ENCODE data around the gene GPR161. TPM values are rescaled to one million over a fixed set of nuclear protein-coding genes. Genes with fewer than 3 reads are reported as not detected.

Gene GPR161
- total and polyA plus RNA-seq, 2 of the 13 experiments (the other 11 are each of a cell fraction or from before 2014, with no cell fraction given) = 0.13 to 0.35 TPM

DNA sequence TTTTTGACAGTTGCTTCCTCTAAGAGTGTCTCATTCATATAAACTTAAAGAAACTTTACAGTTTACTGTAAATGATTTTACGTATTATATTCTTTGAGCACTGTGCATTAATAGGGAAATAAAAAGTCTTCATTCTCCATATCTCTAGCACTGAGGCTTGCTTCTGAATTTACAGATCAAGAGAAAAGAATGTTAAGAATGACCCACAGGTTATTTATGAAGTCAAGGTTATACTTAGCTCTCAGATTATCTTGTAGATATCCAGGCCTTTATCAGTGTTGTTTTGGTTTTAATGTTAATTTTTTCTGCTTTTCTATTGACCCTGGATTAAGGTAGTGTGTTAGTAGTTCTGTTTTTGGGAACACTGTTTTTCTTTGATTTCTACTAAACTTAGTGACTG, 91.4 kb downstream of the GPR161 start:
- BruUV-seq (replicated peaks) = no TSS peak
- H3K9ac ChIP-seq (ENCODE audit: insufficient read depth, low read depth, low read length) = no peak overlapping the region
- FAIRE-seq = no peak
- no peak overlapping the region for H3K4me3 ChIP-seq (replicated peaks in 1 of 3; ENCODE audit: insufficient read depth in 1 of 3, low read depth in 2 of 3, low read length in 3 of 3)
- TF ChIP-seq ZNF773 (CRISPR knock-in tag; IDR thresholded peaks at IDR 0.05; ENCODE audit: borderline replicate concordance) = no peak
- TF ChIP-seq, protein P1, sequence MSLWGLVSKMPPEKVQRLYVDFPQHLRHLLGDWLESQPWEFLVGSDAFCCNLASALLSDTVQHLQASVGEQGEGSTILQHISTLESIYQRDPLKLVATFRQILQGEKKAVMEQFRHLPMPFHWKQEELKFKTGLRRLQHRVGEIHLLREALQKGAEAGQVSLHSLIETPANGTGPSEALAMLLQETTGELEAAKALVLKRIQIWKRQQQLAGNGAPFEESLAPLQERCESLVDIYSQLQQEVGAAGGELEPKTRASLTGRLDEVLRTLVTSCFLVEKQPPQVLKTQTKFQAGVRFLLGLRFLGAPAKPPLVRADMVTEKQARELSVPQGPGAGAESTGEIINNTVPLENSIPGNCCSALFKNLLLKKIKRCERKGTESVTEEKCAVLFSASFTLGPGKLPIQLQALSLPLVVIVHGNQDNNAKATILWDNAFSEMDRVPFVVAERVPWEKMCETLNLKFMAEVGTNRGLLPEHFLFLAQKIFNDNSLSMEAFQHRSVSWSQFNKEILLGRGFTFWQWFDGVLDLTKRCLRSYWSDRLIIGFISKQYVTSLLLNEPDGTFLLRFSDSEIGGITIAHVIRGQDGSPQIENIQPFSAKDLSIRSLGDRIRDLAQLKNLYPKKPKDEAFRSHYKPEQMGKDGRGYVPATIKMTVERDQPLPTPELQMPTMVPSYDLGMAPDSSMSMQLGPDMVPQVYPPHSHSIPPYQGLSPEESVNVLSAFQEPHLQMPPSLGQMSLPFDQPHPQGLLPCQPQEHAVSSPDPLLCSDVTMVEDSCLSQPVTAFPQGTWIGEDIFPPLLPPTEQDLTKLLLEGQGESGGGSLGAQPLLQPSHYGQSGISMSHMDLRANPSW (CRISPR knock-in tag; IDR thresholded peaks at IDR 0.05; ENCODE audit: borderline replicate concordance) = no peak
- TF ChIP-seq HOXA9 (CRISPR knock-in tag; IDR thresholded peaks at IDR 0.05; ENCODE audit: borderline replicate concordance) = no peak
- no peaks in the 10 kb centered on the region for H3K9me3 ChIP-seq (ENCODE audit: low read length)
- no peaks in the 10 kb centered on the region for H4K20me1 ChIP-seq (ENCODE audit: insufficient read depth, low read length)
- intact Hi-C loops (cut with micrococcal nuclease; ENCODE audit: unreplicated experiment) = no loop called here
- H3K36me3 ChIP-seq (replicated peaks in 1 of 2; ENCODE audit: control insufficient read depth in 1 of 2, insufficient read depth in 2 of 2, low read length in 2 of 2) = peaks cover 5 to 21% of the 10 kb centered on the region in 2 experiments; a peak in 4 of 5 replicates
- WGBS (ENCODE audit: low lambda C conversion rate) = 97% methylated on average over 1 of the region's 1 CpG
- ChIA-PET CTCF (ENCODE audit: low intra/inter-chr PET ratio, low total read pairs) (no interaction called here), POLR2A (no interaction called here)
- no peak overlapping the region for H3K27ac ChIP-seq (ENCODE audit: extremely low read length, insufficient read depth, low read length)
- no peaks in the 10 kb centered on the region for H3K4me1 ChIP-seq (ENCODE audit: insufficient read depth, low read length)
- ATAC-seq = no peak
- H2AFZ ChIP-seq (ENCODE audit: low read length) = no peak overlapping the region
- no peaks in the 10 kb centered on the region; a peak in 1 of 5 replicates for H3K27me3 ChIP-seq (ENCODE audit: control insufficient read depth in 1 of 2, insufficient read depth in 2 of 2, low read length in 2 of 2)
- no peaks in the 10 kb centered on the region for H3K79me2 ChIP-seq (ENCODE audit: insufficient read depth, low read length)
- no peak overlapping the region for H3K4me2 ChIP-seq (ENCODE audit: low read depth, low read length)
- DNase-seq (ENCODE audit: low spot score) = no peak
- in situ Hi-C loops (cut with HindIII; ENCODE audit: extremely low pct_ligation_motif_present, low pct_unique_long_range_greater_than_20kb) = no loop called here

DNA sequence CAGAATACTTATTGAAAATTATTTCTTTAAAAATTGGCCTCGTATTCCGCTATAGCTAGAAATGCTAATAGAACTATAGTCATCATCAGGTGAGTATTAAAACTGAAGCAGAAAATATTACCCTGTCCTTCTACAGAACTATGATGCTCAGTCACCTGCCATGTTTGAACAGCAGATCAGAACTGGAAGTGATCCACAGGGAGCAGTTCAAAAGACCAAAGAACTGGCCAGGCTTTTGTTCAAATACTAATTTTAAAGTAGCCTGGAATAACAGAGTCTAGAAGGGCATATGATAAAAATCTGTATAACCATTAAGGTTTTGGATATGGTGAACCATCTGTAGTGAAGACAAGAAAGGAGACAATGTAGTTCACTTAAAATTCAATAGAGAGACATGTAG, 94.4 kb downstream of the GPR161 start:
- H4K20me1 ChIP-seq (ENCODE audit: insufficient read depth, low read length) = no peaks in the 10 kb centered on the region
- in situ Hi-C loops (cut with HindIII; ENCODE audit: extremely low pct_ligation_motif_present, low pct_unique_long_range_greater_than_20kb) = no loop called here
- no peaks in the 10 kb centered on the region for H3K4me1 ChIP-seq (ENCODE audit: insufficient read depth, low read length)
- intact Hi-C loops (cut with micrococcal nuclease; ENCODE audit: unreplicated experiment) = no loop called here
- TF ChIP-seq, protein P2, sequence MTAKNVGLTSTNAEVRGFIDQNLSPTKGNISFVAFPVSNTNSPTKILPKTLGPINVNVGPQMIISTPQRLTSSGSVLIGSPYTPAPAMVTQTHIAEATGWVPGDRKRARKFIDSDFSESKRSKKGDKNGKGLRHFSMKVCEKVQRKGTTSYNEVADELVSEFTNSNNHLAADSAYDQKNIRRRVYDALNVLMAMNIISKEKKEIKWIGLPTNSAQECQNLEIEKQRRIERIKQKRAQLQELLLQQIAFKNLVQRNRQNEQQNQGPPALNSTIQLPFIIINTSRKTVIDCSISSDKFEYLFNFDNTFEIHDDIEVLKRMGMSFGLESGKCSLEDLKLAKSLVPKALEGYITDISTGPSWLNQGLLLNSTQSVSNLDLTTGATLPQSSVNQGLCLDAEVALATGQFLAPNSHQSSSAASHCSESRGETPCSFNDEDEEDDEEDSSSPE (CRISPR knock-in tag; IDR thresholded peaks at IDR 0.05) = no peak
- TF ChIP-seq HOXD1 (CRISPR knock-in tag; IDR thresholded peaks at IDR 0.05) (no peak), HNF4A (CRISPR knock-in tag; IDR thresholded peaks at IDR 0.05) (no peak), NR2F6 (IDR thresholded peaks at IDR 0.05) (no peak), NR2F6 (CRISPR knock-in tag; IDR thresholded peaks at IDR 0.05) (no peak), ZNF547 (CRISPR knock-in tag; IDR thresholded peaks at IDR 0.05) (no peak), ZNF24 (IDR thresholded peaks at IDR 0.05) (no peak), SRSF4 (IDR thresholded peaks at IDR 0.05; ENCODE audit: low read depth, low read length, poor library complexity, severe bottlenecking) (no peak), EP300 (IDR thresholded peaks at IDR 0.05; ENCODE audit: low read depth in 2 of 2, low read length in 2 of 2) (no peak), EP300 (CRISPR knock-in tag; IDR thresholded peaks at IDR 0.05; ENCODE audit: borderline replicate concordance) (no peak), ZMYM2 (CRISPR knock-in tag; IDR thresholded peaks at IDR 0.05) (no peak)
- TF ChIP-seq, protein P3, sequence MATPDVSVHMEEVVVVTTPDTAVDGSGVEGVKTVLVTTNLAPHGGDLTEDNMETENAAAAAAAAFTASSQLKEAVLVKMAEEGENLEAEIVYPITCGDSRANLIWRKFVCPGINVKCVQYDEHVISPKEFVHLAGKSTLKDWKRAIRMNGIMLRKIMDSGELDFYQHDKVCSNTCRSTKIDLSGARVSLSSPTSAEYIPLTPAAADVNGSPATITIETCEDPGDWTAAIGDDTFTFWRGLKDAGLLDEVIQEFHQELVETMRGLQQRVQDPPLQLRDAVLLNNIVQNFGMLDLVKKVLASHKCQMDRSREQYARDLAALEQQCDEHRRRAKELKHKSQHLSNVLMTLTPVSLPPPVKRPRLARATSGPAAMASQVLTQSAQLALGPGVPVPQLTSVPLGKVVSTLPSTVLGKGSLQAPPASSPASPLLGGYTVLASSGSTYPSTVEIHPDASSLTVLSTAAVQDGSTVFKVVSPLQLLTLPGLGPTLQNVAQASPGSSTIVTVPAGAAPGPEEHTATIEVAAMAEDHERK (CRISPR knock-in tag; IDR thresholded peaks at IDR 0.05; ENCODE audit: low read depth) = no peak
- H3K36me3 ChIP-seq (replicated peaks in 1 of 2; ENCODE audit: control insufficient read depth in 1 of 2, insufficient read depth in 2 of 2, low read length in 2 of 2) = peaks cover 5 to 21% of the 10 kb centered on the region in 2 experiments; a peak in 4 of 5 replicates
- no peak overlapping the region for H3K4me3 ChIP-seq (replicated peaks in 1 of 3; ENCODE audit: insufficient read depth in 1 of 3, low read depth in 2 of 3, low read length in 3 of 3)
- H2AFZ ChIP-seq (ENCODE audit: low read length) = no peak overlapping the region
- H3K9ac ChIP-seq (ENCODE audit: insufficient read depth, low read depth, low read length) = no peak overlapping the region
- CTCF ChIA-PET (ENCODE audit: low intra/inter-chr PET ratio, low total read pairs) = no interaction called here
- FAIRE-seq = no peak
- POLR2A ChIA-PET = no interaction called here
- no peak overlapping the region for H3K4me2 ChIP-seq (ENCODE audit: low read depth, low read length)
- no peaks in the 10 kb centered on the region for H3K9me3 ChIP-seq (ENCODE audit: low read length)
- H3K79me2 ChIP-seq (ENCODE audit: insufficient read depth, low read length) = no peaks in the 10 kb centered on the region
- BruUV-seq (replicated peaks) = no TSS peak
- H3K27me3 ChIP-seq (ENCODE audit: control insufficient read depth in 1 of 2, insufficient read depth in 2 of 2, low read length in 2 of 2) = no peaks in the 10 kb centered on the region; a peak in 1 of 5 replicates
- ATAC-seq = peak; percentile 27; the same call in 1 of the 3 replicates
- 98% methylated on average over 2 of the region's 2 CpGs for WGBS (ENCODE audit: low lambda C conversion rate)
- no peak overlapping the region for H3K27ac ChIP-seq (ENCODE audit: extremely low read length, insufficient read depth, low read length)
- DNase-seq (ENCODE audit: low spot score) = peak; percentile 4
